Loucy (cell line): ENCODE measurements around the gene UTF1.

Experiments
- H2AFZ ChIP-seq: fragments of 200-600 bp; sonication (generic); 2 replicates; pipeline ENCODE4 v1.6.0; 2016; ENCODE audit warnings: antibody characterized with exemption, mild to moderate bottlenecking, low read length, moderate library complexity
- H3F3A ChIP-seq: fragments of 200-600 bp; 2 replicates; pipeline ENCODE4 v1.6.0; 2016; ENCODE audit warnings: antibody characterized with exemption, low read depth, mild to moderate bottlenecking
- H3K27me3 ChIP-seq: fragments of 200-600 bp; sonication (generic); 2 replicates; pipeline ENCODE4 v1.6.1; 2014; ENCODE audit warnings: low read length, mild to moderate bottlenecking; ENCODE audit not compliant: insufficient read depth, poor library complexity, severe bottlenecking
- H3K36me3 ChIP-seq: fragments of 200-600 bp; sonication (generic); 2 replicates; pipeline ENCODE4 v1.6.1; 2016; ENCODE audit warnings: low read length; ENCODE audit not compliant: insufficient read depth
- H3K4me1 ChIP-seq: fragments of 200-600 bp; sonication (generic); 2 replicates; pipeline ENCODE4 v1.5.1; 2014; ENCODE audit warnings: low read length, mild to moderate bottlenecking; ENCODE audit not compliant: insufficient read depth, poor library complexity, severe bottlenecking
- H3K4me2 ChIP-seq: fragments of 200-600 bp; sonication (generic); 2 replicates; pipeline ENCODE4 v1.6.0; 2014; ENCODE audit warnings: antibody characterized with exemption, low read length, low read depth, mild to moderate bottlenecking; ENCODE audit not compliant: poor library complexity, severe bottlenecking
- H3K4me3 ChIP-seq: fragments of 200-600 bp; sonication (generic); 2 replicates; pipeline ENCODE4 v1.5.1; 2014; ENCODE audit warnings: low read length, mild to moderate bottlenecking, mixed read lengths; ENCODE audit not compliant: poor library complexity, severe bottlenecking
- H3K79me2 ChIP-seq: fragments of 200-600 bp; sonication (generic); 2 replicates; pipeline ENCODE4 v1.6.1; 2014; ENCODE audit warnings: low read length; ENCODE audit not compliant: insufficient read depth
- H3K9ac ChIP-seq: fragments of 200-600 bp; sonication (generic); 2 replicates; pipeline ENCODE4 v1.6.0; 2014; ENCODE audit warnings: mild to moderate bottlenecking, low read depth, low read length, moderate library complexity; ENCODE audit not compliant: poor library complexity, severe bottlenecking
- H3K9me2 ChIP-seq: fragments of 200-600 bp; sonication (generic); replicated peaks from 2 replicates; pipeline ENCODE4 v1.6.1; 2016; ENCODE audit warnings: low read depth, low read length, mixed read lengths
- H3K9me3 ChIP-seq: fragments of 200-600 bp; sonication (generic); 2 replicates; pipeline ENCODE4 v1.6.1; 2014; ENCODE audit warnings: mild to moderate bottlenecking, antibody characterized with exemption, low read length, low read depth; ENCODE audit not compliant: insufficient read depth
- H4K20me1 ChIP-seq: fragments of 200-600 bp; sonication (generic); 2 replicates; pipeline ENCODE4 v1.6.0; 2014; ENCODE audit warnings: antibody characterized with exemption, low read length, mild to moderate bottlenecking; ENCODE audit not compliant: insufficient read depth, poor library complexity, severe bottlenecking
- EZH2phosphoT487 ChIP-seq: fragments of 200-600 bp; IDR thresholded peaks from 2 replicates; pipeline ENCODE4 v1.6.1; 2018; ENCODE audit warnings: antibody characterized with exemption, mild to moderate bottlenecking, moderate library complexity, borderline replicate concordance
- TF ChIP-seq, protein P1 (sequence below): fragments of 200-600 bp; sonication (generic); conservative IDR thresholded peaks from 2 replicates; pipeline ENCODE4 v1.5.1; 2014; ENCODE audit warnings: mild to moderate bottlenecking, antibody characterized with exemption, low read length

The UTF1 gene

DNA sequence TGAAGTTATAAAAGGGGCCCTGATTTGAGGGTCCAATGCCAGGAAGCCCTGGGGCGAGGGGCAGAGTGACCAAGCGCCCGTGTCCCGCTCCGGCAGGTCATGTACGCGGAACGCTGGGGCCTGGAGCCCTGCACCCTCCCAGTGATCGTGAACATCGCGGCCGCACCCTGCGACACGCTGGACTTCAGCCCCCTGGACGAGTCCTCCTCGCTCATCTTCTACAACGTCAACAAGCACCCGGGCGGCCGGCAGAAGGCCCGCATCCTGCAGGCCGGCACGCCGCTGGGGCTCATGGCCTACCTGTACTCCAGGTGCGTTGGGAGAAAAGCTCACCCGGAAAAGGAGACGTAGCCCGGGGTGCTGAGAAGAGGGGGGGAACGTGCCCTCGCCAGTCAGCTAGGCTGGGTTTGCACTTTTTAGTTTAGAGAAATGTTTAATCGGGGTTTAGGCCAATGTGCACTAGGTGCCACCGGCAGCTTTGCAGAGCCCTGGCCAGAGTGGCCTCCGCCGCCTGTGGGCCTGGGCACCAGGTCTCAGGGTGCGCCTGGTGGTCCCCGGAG, 22.9 kb upstream of the UTF1 start:
- no peaks in the 10 kb centered on the region for H3K27me3 ChIP-seq
- no peak overlapping the region for H2AFZ ChIP-seq
- no peaks in the 10 kb centered on the region for H3K9me2 ChIP-seq
- H3F3A ChIP-seq: no peaks in the 10 kb centered on the region
- no peaks in the 10 kb centered on the region for H3K4me1 ChIP-seq
- no peaks in the 10 kb centered on the region for H3K79me2 ChIP-seq
- no peak overlapping the region for H3K4me2 ChIP-seq
- H4K20me1 ChIP-seq: no peaks in the 10 kb centered on the region
- H3K9me3 ChIP-seq: peaks cover 12% of the 10 kb centered on the region; the same call in 1 of the 2 replicates
- no peak overlapping the region for H3K9ac ChIP-seq
- TF ChIP-seq EZH2phosphoT487: no peak
- TF ChIP-seq, protein P1, sequence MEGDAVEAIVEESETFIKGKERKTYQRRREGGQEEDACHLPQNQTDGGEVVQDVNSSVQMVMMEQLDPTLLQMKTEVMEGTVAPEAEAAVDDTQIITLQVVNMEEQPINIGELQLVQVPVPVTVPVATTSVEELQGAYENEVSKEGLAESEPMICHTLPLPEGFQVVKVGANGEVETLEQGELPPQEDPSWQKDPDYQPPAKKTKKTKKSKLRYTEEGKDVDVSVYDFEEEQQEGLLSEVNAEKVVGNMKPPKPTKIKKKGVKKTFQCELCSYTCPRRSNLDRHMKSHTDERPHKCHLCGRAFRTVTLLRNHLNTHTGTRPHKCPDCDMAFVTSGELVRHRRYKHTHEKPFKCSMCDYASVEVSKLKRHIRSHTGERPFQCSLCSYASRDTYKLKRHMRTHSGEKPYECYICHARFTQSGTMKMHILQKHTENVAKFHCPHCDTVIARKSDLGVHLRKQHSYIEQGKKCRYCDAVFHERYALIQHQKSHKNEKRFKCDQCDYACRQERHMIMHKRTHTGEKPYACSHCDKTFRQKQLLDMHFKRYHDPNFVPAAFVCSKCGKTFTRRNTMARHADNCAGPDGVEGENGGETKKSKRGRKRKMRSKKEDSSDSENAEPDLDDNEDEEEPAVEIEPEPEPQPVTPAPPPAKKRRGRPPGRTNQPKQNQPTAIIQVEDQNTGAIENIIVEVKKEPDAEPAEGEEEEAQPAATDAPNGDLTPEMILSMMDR: no peak
- H3K36me3 ChIP-seq: no peaks in the 10 kb centered on the region
- no peak overlapping the region for H3K4me3 ChIP-seq

DNA sequence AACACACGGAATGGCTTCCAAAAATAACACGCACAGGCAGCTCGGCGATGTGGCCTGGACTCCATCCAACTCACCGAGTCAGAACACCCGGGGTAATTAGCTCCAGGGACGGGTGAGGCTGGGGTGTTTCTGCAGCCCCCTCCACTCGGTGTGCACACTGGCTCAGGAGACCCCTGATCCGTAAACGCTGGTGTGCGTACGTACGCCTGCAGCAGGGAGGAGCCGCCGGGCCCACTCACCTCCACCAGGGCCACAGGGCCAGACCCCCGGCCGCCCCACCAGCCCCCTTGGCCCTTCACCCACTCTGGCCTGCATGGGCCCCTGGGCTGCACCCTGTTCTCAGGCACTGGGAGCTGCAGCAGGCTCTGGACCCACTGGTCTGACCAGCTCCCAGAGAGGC, 22.4 kb upstream of the UTF1 start:
- Histone ChIP-seq H3K9ac (no peak overlapping the region), H3K4me1 (no peaks in the 10 kb centered on the region), H4K20me1 (no peaks in the 10 kb centered on the region), H3K79me2 (no peaks in the 10 kb centered on the region), H3K4me3 (no peak overlapping the region), H3F3A (no peaks in the 10 kb centered on the region), H3K27me3 (no peaks in the 10 kb centered on the region), H3K36me3 (no peaks in the 10 kb centered on the region), H2AFZ (no peak overlapping the region), H3K9me2 (no peaks in the 10 kb centered on the region), H3K9me3 (peaks cover 8% of the 10 kb centered on the region; the same call in 1 of the 2 replicates), H3K4me2 (no peak overlapping the region)
- TF ChIP-seq, protein P1: no peak
- TF ChIP-seq EZH2phosphoT487: no peak

DNA sequence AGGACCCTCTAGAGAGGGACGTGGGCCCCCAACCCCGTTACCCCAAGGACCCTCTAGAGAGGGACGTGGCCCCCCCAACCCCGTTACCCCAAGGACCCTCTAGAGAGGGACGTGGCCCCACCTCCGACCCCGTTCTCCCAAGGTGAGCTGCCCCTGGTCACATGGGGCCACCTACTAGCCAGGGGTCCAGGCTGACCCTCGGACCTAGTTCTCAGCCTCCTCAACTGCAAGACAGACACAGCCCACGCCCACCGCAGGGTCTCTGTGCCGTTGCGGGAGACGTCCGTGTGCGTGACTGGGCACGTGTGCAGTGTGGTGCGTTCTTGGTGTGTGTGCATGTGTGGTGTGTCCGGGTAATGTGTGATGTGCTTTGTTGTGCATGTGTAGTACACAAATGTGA, 21.6 kb upstream of the UTF1 start:
- H2AFZ ChIP-seq: no peak overlapping the region
- no peak overlapping the region for H3K9ac ChIP-seq
- H3K36me3 ChIP-seq: no peaks in the 10 kb centered on the region
- no peaks in the 10 kb centered on the region for H3K79me2 ChIP-seq
- no peaks in the 10 kb centered on the region for H4K20me1 ChIP-seq
- TF ChIP-seq EZH2phosphoT487: no peak
- TF ChIP-seq, protein P1: no peak
- no peaks in the 10 kb centered on the region for H3K9me2 ChIP-seq
- H3K4me1 ChIP-seq: no peaks in the 10 kb centered on the region
- no peak overlapping the region for H3K4me2 ChIP-seq
- no peaks in the 10 kb centered on the region for H3F3A ChIP-seq
- no peak overlapping the region for H3K4me3 ChIP-seq
- H3K27me3 ChIP-seq: no peaks in the 10 kb centered on the region
- H3K9me3 ChIP-seq: peaks cover 10% of the 10 kb centered on the region; the same call in 1 of the 2 replicates
